NCI-H1436 treated with DMSO at 0.1 percent for 48 hours (cell line): ENCODE results near the gene LRRK1.
"Not testable (repeated sequence)": the region's sequence is repeated elsewhere in the genome, so short reads cannot be mapped to it uniquely, and the experiment has no call there.

Source experiments
- DNase-seq: peaks from one replicate; lab custom pipeline; 2025; lab: John Stamatoyannopoulos, UW

LRRK1 gene

DNA sequence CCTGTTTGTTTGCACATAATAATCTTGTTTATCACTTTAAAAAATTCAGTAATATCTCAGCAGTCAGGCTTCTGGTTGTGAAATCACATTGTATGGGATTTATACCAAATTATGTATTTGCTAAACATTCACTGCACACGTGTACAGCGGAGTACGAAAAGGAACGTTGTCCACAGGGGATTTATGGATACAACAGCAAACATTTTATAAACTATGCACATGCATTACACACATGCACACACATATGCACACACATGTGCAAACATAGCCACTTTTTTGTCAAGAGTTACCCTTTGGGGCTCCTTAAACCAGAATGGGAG is 150.5 kb downstream of the LRRK1 start:
- DNase-seq = no peak

DNA sequence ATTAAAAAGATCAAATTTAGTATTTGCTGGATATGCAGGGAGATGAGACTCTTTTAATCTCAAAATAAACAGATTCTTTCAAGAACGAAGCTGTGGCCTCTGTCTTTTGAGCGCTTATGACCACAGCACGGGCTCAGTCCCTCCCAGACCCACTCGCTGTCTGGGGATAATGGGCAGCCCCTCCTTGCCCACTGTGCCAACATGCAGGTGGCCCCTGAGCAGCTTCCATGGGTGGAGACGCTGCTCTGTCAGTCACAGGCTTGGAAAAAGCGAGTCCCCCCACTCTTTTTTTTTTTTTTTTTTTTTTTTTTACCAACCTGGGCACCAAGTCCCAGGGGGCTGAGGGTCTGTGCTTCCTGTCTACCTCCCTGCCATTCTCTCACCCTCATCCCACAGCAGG is 150.9 kb downstream of the LRRK1 start:
- DNase-seq = no peak

DNA sequence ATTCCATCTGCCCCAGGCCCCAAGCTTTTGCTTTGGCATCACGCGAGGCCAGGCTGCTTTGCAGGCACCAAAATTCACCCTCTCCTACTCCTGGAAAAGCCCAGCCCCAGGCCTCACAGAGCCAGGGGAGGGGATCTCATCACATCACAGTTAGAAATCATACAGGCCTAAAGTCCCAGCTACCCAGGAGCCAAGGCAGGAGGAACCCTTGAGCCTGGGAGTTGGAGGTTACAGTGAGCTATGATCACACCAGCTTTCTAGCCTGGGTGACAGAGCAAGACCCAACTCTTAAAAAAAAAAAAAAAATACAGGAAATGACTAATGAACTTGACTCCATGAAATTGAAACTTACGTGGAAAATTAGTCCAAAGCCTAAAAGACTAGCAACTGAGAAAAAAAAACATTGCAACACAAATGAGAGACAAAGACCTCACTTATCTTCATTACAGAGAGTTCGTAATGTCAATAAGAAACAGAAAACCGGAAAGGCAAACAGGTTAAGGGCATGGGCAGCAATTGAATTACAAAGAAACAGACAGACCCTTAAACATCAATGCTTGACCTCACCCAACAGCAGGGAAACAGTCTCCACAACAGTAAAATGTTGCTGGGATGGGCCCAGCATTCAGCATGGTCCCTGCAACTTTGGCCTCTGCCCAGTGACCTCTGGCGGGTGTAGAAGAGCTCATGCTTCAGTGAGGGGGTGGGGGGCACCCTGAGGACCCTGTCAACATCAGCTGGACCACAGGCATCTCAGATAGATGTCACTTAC is 151.5 kb downstream of the LRRK1 start:
- DNase-seq = no peak

DNA sequence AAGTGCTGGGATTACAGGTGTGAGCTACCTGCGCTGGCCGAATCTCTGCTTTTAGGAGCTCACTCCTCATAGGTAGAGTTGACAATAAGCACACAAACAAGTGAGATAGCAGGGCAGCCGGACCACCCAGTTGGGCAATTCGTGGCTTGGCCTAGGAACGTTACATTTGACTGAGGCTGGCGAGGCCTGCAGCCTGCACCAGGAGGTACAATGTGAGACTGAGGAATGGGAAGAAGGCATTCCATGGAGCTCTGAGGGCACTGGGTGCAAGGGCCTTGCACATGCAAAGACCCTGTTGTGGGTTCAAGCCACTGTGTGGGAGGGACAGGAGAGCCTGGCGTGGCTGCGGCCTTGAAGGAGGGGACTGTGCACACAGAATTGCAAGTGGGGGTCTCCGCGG is 152.5 kb downstream of the LRRK1 start:
- DNase-seq = no peak

DNA sequence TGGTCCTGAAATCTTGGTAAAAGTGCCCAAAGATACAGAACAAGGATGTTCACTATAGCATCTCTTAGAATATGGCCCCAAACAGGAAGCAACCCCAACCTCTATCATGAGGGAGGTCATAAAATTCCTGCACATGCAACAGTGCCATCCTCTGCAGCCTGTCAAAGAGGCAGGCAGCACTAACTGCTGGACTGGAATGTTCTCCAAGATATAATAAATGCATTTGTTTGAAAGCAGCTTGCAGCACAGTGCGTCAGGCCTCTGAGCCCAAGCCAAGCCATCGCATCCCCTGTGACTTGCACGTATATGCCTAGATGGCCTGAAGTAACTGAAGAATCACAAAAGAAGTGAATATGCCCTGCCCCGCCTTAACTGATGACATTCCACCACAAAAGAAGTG is 153.1 kb downstream of the LRRK1 start:
- DNase-seq = not testable (repeated sequence)

DNA sequence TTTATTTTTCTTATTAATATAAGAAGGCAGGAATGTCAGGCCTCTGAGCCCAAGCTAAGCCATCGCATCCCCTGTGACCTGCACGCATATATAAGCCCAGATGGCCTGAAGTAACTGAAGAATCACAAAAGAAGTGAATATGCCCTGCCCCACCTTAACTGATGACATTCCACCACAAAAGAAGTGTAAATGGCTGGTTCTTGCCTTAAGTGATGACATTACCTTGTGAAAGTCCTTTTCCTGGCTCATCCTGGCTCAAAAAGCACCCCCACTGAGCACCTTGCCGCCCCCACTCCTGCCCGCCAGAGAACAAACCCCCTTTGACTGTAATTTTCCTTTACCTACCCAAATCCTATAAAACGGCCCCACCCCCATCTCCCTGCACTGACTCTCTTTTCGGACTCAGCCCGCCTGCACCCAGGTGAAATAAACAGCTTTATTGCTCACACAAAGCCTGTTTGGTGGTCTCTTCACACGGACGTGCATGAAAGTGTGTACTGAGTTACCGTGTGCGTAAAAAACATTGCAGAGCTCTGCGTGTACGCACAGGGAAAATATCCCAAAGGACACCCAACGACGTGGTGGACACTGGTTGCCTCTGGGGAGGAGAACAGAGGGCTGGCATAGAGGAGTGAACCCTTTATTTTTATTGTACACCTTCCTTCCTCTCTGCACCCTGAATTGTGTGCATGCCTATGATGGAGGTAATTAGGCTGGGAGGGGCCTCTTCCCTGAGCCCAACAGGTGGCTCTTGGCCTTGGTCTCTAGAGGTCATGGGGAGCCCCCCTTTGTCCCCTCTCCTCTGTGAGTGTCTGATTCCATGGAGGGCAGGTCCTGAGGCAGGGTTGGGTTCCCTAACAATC is 158.9 kb downstream of the LRRK1 start:
- not testable (repeated sequence) for DNase-seq

DNA sequence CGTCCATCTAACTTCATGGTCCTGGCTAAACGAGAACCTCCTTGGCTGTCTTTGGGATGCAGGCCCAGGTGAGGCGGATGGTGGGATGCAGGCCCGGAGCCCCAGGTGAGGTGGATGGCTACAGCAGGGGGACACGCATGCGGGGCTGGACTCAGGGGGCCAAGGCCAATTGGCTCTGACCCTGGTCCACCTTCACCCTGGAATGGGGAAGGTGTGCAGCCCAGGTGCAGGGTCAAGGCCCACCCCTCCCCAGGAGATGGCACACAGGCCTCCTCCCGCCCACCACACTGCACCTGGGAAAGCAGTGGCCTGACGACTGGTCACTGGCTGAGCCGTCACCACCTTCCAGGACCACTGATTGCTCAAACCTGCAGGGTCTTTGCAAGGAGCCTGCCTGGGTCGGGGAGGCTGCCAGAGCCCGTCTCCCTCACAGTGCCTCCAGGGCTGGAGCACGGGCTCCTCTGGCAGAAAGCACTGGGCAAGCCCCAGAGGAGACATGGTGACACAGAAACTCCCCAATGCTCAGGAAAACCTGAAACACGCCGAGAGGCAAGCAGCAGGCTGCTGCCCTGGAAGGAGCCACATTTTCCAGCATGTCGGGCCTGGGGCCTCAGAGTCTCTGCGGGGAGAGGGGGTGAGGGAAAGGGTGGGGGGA is 159.6 kb downstream of the LRRK1 start:
- DNase-seq = no peak

DNA sequence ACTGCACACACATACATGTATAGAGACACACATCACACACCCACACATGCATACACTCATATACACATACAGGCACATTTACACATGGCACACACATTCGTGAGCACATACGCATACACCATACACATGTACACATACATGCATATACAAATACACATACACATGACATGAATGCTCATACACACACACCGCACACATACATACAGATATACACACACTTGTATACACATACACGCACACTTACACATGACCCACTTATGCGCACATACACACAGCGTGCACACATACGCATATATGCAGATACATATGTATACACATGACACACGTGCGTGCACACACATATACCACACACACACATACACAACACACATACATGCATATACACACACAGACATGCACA is 162.7 kb downstream of the LRRK1 start:
- DNase-seq = no peak

DNA sequence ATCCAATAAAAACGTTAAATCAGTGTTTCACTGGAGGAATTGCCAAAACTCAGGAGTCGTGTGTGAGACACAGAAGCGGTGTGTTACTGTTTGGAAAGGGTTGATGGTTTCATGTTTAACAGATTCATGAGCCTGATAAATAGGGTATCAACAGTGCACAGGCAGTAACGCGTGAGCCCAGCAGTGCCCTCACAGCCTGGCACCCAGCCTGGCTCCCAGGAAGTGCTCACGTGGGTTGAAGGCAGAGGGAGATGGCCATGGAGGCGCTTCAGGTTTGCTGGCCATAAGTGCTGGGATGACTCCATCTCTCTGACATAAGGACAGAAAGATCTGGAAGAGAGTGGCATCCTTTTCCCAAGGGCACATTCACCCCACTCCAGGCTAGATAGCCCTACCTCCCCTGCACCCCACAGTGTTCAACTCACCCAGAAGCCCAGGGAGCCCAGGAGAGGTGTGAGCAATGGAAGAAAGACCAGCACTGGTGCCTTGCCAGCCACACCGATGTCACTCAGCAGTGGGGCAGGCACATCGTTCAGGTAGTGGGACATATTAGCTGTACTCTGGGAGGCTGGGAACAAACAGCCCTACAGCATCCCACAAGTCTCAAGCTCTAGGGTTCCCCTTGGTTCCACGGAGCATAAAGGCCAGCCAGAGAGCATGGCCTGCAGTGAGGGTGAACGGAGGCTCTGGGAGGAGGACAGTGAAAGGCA is 164.3 kb downstream of the LRRK1 start:
- DNase-seq = no peak

DNA sequence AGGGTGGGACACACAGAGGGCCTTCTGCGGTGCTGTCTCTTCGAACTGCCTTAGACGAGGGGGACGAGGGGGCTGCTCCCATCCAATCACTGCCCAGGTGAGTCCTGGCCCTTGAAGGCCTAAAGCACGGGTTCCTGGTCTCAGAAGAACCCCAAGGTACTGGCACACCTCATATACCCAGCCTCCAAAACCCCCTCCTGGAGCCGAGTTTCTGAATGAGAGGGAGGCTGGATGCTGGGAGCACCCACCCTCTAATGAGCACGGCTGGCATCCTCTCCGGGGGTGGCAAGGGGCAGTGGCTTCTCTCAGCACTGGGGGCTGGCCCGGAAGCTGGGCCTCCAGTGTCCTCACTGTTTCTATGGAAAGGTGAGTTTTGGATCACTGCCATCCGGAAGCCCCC is 165.6 kb downstream of the LRRK1 start:
- no peak for DNase-seq

DNA sequence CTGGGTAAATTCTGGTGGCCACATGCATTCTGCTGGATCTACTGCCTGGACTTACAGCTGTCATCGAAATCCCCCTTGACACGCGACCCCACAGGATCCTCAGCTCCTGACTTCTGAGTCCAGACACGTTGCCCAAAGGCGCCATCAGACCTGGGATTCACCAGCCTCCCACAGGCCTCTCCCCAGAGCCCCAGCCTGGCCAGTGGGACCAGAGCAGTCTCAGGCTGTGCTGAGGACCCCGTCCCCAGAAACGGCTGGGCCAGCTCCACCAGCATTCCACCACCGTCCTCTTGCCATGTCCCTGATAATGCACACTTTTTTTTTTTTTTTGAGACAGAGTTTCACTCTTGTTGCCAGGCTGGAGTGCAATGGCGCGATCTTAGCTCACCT is 166.1 kb downstream of the LRRK1 start:
- DNase-seq = no peak

DNA sequence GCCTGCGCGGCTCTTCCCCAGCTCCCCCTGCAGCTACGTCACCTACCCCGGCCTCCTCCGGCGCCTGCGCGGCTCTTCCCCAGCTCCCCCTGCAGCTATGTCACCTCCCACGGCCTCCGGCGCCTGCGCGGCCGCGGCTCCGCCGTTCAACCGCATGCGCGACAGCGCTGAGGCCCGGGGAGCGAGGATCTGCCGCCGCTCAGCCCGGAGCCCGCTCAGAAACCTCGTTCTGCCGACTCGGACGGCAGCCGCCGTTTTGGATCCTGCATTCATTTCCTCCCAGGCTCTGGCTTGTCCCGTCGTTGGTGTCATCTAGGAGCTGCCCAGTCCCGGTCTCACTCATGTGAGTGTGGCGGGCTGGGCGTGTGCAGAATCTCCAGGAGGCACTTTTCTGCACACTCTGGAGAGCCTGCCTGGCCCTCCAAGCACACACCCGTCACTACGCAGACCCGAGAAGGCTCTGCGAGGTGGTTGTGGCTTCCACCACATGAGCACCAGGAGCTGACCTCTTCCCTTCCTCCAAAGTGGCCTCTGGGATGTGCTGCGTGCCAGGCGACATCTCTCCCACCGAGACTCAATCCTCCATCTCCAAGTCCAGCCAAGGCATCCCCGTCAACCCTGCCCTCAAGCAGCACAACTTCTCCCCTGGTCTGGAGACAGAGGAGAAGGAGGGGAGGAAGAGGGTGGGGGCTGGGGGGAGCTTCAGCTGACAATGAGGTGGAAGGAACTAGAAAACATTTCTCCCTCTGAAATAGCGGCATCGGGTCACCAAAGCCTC is 167.4 kb downstream of the LRRK1 start:
- DNase-seq = no peak

DNA sequence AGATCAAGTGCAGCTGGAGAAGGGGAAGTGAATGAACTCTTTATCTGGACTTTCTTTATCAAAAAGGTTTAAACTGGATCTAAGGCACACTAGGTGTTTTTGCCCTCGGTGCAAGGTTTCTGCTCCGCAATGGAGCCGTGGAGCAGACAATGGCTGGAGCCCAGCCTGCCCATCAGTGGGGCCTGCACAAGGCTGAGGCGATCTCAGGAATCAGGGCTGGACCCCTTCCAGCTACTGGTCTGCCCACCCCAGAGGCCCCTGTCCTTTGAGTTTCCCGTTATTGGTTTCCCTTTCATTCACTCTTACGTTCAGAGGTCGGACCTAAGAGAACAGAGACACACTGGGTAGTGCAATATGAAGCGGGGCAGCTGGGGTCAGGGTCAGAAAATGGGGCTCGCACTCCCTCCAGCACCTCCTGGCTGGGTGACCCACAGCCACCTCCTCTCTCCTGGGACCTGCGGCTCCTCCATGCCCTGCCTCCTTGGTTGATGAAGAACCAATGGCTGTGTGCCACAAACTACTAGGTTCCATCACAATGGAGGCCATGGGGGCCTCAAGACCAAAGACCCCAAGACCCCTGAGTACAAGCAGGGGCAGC is 168.1 kb downstream of the LRRK1 start:
- DNase-seq = no peak

DNA sequence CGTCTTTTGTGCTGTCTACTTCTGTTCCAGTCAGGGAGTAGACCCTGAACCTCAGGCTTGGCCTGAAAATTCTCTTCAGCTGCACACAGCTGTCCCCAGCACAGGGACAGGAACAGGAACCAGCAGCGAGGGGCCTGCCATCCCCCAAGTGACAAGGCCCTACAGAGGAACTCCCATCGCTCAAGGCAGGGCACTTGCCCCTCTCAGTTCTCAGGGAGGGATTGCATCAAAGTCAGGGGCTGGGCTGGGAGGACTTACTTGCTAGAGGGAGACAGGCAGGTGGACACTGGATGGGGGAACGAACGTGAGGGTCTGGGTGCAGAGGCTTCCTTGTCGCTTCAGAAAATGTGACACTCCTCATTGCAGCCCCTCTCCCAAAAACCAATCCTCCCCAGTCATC is 169.1 kb downstream of the LRRK1 start:
- no peak for DNase-seq

DNA sequence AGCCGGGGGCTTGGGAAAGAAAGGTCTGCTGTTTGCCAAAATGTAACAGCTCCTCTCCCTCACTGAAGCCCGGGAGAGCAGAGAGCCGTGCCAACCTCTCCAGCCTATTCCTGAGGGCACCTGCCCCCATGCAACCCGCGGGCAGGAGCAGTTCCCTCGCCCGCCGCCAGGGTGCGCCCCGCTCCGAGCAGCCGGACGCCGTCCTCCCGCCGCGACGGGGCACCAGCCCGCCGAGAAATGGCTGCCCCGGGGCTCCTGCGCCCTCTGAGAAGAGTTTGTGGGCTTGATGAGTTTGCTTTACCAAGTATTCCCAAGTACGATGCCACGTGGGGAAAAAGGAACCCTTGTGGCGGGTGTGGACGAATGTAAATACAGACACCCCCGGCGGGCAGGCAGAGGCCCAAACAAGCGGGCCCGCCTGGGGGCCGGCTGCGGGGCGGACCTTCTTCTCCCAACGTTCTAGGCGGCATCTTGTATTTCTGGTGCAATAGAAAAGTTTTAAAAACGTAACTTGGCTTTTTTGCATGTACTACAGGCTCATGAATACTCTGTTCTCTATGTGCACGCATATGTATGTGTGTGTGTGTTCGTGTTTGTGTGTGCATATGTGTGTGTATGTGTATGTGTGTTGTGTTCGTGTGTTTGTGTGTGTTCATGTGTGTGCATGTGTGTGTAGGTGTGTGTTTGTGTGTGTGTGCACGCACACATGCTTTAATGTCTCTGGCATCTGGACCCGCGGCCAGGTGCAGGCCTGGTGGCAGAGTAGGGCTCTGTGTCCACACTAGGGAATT is 169.8 kb downstream of the LRRK1 start:
- no peak for DNase-seq

DNA sequence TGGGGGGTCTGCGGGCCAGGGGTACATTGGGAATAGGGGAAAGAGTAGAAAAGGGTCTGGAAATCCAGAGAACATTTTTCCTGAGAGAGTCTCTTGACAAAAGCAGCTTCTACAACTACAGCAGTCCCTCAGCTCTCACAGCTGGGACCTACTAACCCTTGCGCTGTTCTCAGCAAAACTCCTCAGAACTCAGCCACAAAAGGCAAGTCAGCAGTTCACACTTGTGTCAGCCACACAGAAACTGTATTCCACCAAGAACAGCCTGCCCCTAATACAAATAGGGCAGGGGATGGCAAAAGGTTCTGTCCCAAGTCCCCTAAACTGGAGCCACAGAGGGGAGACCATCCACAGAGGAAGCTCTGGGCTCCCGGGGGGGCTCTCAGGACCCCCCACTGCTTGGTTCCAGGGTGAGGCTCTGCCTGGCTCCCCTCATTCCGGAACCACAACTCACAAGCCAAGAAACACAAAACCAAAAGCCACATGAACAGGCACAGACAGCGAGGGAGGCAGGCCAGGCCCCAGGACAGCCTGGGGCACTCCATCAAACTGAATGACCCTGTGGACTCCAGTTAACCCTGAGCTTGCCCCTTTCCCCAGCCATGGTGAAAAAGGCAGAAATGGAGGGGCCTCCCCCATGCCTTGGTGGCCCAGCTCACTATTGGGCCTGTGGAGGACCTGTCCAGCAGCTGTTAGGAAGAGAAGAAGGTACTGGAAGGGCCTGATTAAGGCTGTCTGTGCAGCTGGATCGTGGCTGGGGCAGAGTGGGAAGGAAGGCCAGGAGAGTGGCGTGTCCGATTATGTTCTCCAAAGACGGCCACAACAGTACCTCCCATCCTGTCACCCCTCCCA is 170.6 kb downstream of the LRRK1 start:
- DNase-seq = no peak

DNA sequence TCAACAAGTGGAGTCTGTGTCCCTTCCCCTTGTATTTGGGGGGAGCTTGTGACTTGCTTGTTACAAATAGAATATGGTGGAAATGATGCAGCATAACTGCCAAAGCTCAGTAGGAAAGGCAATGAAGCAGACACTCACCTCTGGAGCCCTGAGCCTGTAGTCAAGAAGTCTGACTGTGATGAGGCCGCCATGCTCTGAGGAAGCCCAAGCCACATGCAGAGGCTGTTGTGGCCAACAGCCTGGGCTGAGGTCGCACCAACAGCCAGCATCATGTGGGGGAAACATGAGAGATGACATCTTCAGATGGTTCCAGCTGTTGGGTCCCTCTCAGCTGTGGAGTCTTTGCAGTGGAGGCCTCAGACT is 171.3 kb downstream of the LRRK1 start:
- DNase-seq = no peak

DNA sequence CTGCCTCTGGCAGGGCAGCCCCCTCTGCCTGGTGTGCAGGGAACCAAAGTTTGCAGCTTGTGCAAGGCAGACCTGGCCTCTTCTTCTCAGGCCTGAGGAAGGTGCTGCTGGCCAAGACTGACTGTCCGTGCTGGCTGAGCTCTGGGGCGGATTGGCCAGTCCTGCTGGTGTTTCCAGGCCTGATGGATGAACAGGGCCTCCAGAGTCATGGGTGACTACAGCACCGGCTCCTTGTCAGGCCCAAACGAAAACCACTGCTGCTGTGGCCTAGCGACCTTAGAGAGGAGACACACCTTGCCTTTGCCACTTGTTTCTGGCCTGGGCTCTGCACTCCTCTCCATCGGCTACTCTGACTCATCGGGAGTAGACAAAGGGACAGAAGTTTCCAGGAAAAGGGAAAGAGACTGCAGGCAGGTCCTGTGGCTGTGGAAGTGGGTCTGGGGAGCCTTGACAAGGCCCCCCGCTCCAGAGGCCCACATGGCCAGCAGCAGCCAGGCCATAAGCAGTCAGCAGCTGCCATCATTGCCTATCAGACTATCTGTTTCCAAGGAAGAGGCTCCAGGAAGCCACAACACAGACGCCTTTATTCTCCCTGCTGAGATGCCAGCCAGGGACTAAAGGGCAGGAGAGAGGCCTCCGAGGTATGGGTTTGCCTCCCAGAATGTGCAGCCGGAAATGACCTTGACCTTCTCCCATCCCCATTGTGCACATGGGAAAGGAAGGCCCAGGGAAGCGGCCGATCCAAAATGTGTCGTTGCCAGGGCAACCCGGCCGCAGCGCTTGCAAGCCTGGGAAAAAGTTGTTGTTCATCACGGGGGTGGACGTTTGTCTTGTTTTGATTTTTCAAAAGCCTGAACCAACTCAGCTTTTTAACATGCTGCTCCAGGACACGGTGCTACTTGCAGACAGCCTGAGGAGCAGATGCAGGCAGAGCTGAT is 172.2 kb downstream of the LRRK1 start:
- DNase-seq = no peak
